Mesothelial cell of epicardium (in vitro differentiated cells): ENCODE results near the gene FGF2. TPM values are rescaled to one million over a fixed set of nuclear protein-coding genes. Genes with fewer than 3 reads are reported as not detected.

Experiments
- DNase-seq, 2 experiments: peaks; one replicate each; pipeline ENCODE4 v3.0.0; 2021; ENCODE audit warnings: low spot score in 2 of 2; ENCODE audit not compliant: unreplicated experiment in 2 of 2
- H3K27ac Mint-ChIP-seq: 2 replicates; pipeline ENCODE4 v1.8.0; 2021; ENCODE audit warnings: mixed read lengths
- H3K27me3 Mint-ChIP-seq: 2 replicates; pipeline ENCODE4 v1.8.0; 2021; ENCODE audit warnings: low read depth, mixed read lengths
- H3K36me3 Mint-ChIP-seq: 2 replicates; pipeline ENCODE4 v1.8.0; 2021; ENCODE audit warnings: mixed read lengths
- H3K4me1 Mint-ChIP-seq: 2 replicates; pipeline ENCODE4 v1.8.0; 2021; ENCODE audit warnings: mixed read lengths
- H3K4me3 Mint-ChIP-seq: 2 replicates; pipeline ENCODE4 v1.8.0; 2021; ENCODE audit warnings: mild to moderate bottlenecking, moderate library complexity, mixed read lengths
- H3K9me3 Mint-ChIP-seq: 2 replicates; pipeline ENCODE4 v1.8.0; 2021; ENCODE audit warnings: mixed read lengths
- CTCF ChIP-seq: fragments of 200-600 bp; sonication (generic); IDR thresholded peaks from one replicate; pipeline ENCODE4 v1.5.0; 2021; ENCODE audit warnings: antibody characterized with exemption; ENCODE audit not compliant: unreplicated experiment
- total RNA-seq: library from RNA; stranded (reverse); gene quantifications from 3 replicates; pipeline ENCODE4 v1.2.1, GENCODE V29; 2021

FGF2 gene
- total RNA-seq, 1 donor from 2014 or later = 11.3 TPM

DNA sequence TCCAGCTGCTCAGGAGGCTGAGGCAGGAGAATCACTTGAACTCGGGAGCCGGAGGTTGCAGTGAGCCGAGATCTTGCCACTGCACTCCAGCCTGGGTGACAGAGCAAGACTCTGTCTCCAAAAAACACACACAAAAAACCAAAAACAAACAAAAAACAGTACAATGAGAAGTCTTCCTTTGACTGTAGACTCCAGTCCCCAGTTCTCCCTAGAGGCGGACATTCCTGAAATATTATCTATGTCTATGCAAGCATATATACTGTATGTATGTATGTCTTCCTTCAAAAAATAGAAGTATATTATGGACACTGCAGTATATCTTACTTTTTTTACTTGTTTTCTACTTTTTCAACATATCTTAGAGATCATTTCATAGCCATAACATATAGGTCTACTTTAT lies 10.2 kb upstream of the FGF2 start:
- Mint-ChIP-seq H3K36me3 (no peaks in the 10 kb centered on the region), H3K4me1 (no peaks in the 10 kb centered on the region), H3K4me3 (no peak overlapping the region), H3K9me3 (no peaks in the 10 kb centered on the region), H3K27ac (no peak overlapping the region), H3K27me3 (no peaks in the 10 kb centered on the region)
- no peak for DNase-seq
- TF ChIP-seq CTCF = no peak

DNA sequence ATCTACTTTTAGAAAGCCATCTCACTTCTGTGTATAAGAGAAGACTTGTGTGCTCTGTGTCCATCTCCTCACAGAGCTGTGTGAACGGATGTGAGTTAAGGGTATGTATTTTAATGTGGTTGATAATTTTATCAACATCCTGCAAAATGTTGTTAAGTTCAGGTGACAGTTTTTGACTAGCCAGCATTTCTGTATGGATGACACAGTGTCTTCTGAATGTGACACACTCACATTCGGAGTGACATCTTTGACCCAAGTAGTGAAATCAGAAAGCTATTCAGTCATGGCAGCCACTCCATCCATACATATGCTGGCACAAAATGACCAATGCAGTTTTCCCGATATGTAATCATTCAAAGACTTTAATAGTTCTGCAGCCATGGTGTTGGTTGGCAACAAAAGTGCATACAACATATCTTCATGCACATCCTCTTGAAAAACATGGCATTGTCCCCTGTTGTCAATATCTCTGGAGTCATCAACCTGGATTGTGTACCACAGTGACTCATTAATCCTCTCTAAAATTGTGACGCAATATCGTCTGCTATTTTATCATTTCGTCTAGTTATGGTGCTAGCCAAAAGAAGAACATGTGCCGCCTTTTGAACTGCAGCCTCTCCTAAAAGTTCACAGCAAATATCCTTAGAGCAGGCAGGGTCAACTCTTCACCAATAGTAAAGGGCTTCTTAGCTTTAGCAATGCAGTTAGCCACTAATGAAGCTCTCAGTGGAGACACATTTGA lies 6.8 kb upstream of the FGF2 start:
- Mint-ChIP-seq H3K36me3 (no peaks in the 10 kb centered on the region), H3K27ac (no peak overlapping the region), H3K4me1 (no peaks in the 10 kb centered on the region), H3K9me3 (no peaks in the 10 kb centered on the region), H3K4me3 (no peak overlapping the region), H3K27me3 (no peaks in the 10 kb centered on the region)
- DNase-seq = no peak
- TF ChIP-seq CTCF = no peak

- no peak for DNase-seq
- H3K4me3 Mint-ChIP-seq = no peak overlapping the region
- no peak overlapping the region for H3K27ac Mint-ChIP-seq
- H3K9me3 Mint-ChIP-seq = no peaks in the 10 kb centered on the region
- TF ChIP-seq CTCF = no peak
- no peaks in the 10 kb centered on the region for H3K36me3 Mint-ChIP-seq
- H3K27me3 Mint-ChIP-seq = no peaks in the 10 kb centered on the region
- H3K4me1 Mint-ChIP-seq = peaks cover 5% of the 10 kb centered on the region
Measured at GRCh38 chr4:122821092-122821491, 5.5 kb upstream of the FGF2 start.

DNA sequence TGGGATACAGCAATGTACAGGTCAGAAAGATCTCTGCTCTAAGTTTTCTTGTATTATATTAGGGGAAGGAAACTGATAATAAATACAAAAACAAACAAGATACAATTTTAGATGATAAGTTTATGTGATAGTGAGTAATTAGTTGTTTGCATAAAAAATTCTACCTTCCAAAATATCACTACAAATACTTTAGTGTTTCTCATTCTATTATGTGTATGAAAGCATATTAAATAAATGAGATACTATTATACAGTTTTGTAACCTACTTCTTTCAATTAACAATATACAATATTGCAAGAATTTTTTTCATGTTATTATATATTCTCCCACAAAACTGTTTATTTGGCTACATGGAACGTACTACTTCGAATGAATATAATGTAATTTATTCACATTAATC lies 4.2 kb upstream of the FGF2 start:
- no peak for TF ChIP-seq CTCF
- DNase-seq = no peak
- Mint-ChIP-seq H3K27ac (no peak overlapping the region), H3K36me3 (no peaks in the 10 kb centered on the region), H3K4me3 (no peak overlapping the region), H3K4me1 (peaks cover 6% of the 10 kb centered on the region), H3K9me3 (no peaks in the 10 kb centered on the region), H3K27me3 (no peaks in the 10 kb centered on the region)

- Mint-ChIP-seq H3K27me3 (peaks cover 10% of the 10 kb centered on the region), H3K9me3 (no peaks in the 10 kb centered on the region), H3K4me1 (peaks cover 15% of the 10 kb centered on the region), H3K27ac (no peak overlapping the region), H3K36me3 (no peaks in the 10 kb centered on the region), H3K4me3 (no peak overlapping the region)
- DNase-seq = no peak
- TF ChIP-seq CTCF = no peak
Measured at GRCh38 chr4:122823476-122823875, 3.2 kb upstream of the FGF2 start.

DNA sequence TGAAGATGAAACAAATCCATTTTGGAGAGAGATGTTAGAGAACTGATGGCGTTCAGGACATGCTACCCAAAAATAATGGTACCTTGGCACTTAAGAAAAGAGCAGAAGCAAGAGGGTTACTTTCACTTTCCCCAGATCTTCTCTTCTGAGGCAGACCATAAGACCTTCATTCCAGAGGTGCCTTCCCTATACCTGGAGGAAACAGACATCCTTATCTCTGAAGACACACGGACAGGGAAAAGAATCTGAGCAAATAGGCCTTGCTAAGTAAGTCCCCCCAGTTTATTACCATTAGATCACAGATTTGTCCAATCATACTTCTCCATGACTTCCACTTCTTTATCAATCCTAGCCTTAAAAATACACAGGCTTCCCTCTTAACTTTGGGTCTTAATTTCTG lies 2.0 kb upstream of the FGF2 start:
- Mint-ChIP-seq H3K9me3 (no peaks in the 10 kb centered on the region), H3K27me3 (peaks cover 13% of the 10 kb centered on the region), H3K4me3 (peak overlapping the region; percentile 7), H3K27ac (no peak overlapping the region), H3K4me1 (peaks cover 15% of the 10 kb centered on the region), H3K36me3 (no peaks in the 10 kb centered on the region)
- no peak for TF ChIP-seq CTCF
- DNase-seq = no peak
